Fibroblast of gingiva (primary cell): ENCODE data around the gene PACRG.

Source experiments
- DNase-seq: peaks from one replicate; pipeline ENCODE4 v3.0.0-alpha.2; 2011; ENCODE audit warnings: low read depth

PACRG gene

DNA sequence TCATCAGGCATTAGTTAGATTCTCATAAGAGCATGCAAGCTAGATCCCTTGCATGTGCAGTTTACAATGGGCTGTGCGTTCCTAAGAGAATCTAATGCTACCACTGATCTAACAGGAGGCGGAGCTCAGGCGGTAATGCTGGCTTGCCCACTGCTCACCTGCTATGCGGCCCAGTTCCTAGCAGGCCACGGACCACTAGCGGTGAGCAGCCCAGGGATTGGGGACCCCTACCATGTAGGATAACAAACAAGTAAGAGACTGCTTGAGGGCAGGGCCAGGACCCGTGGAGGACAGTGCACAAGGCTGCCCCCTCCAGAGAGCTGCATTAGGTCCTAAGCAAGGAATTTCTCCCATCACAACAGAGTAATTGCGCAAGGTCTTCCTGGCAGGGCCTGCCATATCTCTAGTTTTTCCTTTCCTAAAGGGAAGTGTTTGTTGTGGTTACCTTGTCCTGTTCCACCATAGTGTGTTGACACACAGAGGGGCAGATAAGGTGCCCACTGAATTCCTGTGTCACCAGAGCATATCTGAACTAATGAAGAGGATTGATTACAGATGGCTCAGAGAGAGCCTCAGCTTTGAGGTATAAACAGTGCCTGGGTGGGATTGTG, 58.0 kb downstream of the PACRG start:
- no peak for DNase-seq

DNA sequence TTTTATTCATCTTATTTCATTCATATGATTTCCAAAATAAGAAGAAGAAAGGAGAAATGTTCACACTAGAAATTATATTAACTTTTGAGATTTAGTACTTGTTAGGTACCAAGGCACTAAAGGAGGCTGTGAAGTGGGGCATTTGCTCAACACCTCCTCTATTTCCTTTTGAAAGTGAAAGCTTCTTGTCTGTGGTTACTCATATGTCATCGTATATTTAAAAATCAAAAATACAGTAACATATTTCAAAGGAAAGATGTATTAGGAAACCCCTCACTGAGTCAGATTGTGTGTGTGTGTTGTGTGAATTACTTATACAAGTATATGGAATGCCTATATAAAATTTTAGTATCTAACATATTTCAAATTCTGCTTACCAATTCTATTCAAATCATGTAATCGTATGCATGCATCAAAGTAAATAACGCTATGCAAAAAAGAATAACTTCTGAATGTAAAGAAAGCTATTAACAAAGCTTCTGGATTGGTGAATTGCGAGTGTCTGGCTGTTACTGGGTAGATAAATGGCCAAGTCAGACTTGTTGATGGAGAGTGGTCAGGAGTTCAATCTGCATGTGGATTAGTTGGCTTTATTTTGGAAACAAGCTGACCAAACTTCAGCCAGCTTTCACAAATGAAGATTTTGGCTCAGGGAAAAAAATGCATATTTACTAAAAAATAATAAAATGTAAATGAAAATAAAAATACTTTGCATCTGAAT, 70.9 kb downstream of the PACRG start:
- no peak for DNase-seq

DNA sequence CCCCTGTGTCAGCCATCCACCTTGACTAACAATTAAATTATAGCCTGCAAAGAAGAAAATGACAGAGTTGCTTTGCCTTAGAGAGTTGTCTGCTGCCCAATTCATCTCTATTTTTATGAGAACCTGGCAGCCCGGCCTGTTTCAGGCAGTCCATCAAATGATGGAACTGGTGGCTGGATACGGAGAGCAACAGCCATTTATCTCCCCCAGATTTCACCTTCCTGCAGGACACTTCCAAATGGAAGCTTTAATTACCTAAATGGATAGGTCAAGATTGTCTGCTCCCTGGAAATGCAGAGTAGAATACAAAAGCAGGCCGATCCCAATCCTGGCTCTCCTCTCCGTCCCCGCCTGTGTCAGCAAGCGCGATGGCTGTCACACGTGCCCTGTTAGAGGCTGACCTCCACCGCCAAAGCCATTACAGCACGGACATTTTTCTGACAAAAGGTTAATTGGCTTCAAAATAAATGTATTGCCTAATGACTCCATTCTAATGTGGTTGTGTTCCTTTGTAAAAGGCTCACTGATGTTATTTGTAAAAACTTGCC, 86.7 kb downstream of the PACRG start:
- no peak for DNase-seq

DNA sequence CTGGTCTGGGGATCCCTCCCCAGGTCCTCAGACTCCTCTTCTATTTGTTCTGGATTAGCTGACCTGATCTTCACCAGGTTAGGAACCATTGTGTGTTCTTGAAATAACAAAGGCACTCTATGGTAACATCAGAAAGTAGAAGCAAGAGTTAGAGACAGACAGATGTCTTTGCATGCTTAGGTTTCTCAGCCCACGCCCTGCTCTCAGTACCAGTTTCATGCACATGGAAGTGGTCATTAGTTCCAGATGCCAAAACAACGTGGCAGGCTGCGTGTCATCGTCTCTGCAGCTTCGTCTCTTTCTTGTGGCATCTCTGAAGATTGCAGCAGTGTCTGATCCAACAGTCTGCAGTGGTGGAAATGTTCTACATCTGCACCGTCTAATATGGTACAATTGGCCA, 89.4 kb downstream of the PACRG start:
- no peak for DNase-seq

DNA sequence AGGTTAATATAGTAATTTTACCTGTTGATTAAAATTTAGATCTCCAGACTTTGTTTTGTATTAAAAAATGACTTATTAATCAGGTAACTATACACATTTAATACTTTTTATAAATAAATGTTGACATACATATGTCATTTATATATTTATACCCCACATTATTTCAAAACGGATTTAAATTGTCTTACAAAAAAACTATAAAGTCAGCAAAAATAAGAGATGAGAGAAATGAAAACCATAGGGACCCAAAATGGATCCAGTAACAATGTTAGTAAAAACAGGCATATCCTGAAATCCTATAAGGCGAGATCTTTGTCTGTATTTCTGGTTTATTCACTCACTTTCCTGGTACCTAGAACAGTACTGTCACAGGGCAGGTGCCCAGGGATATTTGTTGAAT, 91.5 kb downstream of the PACRG start:
- no peak for DNase-seq

DNA sequence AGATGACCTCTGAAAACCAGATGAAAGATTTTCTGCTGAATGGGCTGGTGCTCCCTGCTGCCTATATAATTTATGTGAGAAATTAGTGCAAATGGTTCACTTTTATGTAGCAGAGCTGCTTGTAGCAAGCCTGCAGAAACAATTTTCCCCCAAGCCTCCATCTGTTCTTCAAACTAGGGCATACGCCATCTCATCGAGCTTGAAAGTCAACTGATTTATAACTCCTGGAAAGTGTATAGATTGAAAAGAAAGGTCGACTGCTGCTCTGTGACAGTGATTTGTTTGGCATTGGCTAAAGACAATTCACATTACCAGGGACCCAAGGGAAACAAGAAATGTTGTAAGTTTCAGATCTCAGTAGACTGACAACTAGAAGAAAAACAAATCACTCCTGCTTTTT, 93.3 kb downstream of the PACRG start:
- no peak for DNase-seq

DNA sequence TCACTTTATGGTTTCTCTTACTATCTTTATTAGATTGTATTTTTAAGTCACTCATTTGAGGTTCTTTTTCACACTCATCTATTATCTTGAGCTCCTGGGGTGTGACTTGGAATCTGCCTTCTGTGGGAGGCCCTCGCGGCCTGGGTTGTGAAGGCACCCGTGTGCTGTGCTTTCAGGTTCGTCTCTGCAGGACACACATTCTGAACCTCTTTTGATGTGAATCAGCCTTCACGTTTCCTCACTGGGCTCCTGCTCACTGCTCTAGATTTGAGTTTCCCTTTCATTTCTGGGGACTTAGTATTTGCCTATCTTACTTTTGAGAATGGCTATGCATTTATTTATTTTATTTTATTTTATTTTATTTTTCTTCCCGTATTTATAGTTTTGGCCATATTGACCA, 97.8 kb downstream of the PACRG start:
- DNase-seq = no peak

DNA sequence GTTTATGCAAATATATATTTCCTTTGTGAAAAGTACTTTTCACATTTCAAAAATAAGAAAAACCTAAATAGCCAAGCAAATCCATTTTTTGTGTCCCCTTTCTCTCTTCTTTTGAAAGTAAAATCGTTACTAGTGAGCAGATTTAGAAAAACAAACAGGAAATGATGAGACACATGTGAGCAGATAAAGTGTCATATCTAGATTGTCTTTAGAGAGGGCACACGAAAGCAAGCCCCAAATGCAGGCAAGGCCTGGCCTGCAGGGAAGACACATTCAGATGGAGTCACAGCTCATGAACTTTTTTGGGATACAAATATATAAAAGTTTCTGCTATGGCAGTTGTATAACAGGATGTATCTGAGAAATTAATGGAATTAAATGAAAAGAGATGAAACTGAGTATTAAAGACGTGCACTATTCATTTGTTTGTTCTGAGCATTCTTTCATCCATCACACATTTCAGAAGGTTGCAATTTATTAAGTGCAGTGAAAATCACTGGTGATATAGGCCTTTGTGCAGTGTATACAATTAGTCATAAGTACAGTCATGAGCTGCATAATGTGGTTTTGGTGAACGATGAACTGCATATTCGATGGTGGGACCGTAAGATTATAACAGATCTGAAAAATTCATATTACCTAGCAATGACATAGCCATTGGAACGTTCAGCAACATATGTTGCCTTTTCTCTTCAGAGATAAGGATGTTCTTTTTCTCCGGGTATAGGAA, 101.4 kb downstream of the PACRG start:
- DNase-seq = no peak

DNA sequence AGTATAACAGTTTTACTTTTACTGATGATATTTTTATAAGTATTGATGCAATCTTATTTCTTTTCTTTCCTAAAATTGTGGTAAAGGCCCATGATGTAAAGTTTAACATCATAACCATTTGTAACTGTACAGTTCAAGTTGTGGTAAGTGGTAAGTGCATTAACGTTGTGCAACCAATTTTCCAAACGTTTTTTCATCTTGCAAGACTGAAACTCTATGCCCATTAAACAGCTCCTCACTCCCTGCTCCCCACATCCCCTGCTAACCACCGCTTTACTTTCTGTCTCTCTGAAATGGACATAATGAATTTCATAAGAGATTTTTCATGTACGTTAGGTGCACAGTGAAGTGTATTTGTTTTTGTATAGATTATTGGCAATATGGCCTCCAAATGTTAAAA, 106.0 kb downstream of the PACRG start:
- DNase-seq = no peak

DNA sequence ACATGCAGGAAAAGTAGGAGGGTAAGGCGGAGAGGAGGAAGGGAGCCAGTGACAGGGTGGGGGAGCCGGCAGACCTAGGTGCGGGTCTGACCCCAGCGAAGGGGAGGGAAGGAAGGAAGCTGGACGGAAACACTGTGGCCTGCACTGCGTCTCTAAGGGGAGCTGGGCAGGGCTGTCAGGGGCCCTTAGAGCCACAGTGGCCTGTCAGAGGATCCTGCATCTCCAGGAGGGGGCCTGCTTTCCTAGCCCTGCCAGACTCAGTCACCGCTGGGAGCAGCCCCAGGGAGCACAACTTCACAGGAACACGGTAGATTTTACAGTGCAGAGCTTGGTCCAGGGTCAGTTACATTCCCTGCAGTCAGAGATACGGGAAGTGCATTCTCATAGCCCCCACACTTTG, 118.2 kb downstream of the PACRG start:
- DNase-seq = no peak

DNA sequence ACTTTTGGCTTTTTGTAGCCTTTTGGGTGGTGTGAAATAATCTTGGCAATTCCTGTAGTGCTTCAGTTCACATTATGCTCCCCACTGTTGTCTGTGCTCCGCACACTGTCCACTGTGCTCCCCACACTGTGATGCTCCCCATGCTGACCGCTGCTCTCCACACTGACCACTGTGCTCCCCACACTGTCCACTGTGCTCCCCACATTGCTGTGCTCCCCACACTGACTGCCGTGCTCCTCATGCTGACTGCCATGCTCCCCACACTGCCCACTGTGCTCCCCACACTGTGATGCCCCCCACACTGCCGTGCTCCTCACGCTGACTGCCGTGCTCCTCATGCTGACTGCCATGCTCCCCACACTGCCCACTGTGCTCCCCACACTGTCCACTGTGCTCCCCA, 118.9 kb downstream of the PACRG start:
- DNase-seq = no peak

DNA sequence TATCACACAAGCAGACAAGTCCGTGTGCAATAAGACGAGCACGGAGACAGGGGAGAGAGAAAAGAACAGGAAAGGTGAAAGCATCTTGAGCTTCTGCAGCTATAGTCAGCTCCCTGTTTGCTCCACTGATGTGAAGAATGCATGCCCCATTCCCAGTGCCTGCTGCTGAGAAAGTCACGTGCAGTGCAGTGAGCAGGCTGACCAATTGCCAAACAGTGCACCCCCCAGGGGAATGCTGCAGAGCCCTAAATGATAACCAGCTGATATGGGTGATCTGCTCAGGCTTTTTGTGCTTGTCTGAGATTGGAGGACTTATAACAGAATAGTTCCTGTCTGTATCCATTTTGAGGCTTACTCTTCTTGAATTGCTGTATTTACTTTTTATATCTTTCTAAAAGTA, 121.5 kb downstream of the PACRG start:
- DNase-seq = no peak

DNA sequence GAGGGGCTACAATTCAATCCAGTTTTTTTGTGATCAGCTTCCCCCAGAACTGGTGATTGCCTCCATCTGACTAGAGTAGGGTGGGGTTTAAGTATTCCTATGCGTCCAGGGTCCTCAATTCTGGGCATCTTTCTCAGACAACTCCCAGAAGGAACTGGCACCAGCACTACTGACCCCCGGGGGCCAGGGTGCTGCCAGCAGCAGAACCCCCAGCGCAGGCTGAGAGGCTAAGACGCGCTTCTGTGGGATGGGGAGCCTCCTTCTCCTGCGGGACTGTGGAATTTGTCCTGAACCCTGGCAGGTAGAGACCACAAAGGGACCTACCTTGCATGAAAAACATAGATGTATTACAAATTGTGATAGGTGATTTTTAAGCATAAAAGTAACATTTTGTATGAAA, 124.4 kb downstream of the PACRG start:
- no peak for DNase-seq

DNA sequence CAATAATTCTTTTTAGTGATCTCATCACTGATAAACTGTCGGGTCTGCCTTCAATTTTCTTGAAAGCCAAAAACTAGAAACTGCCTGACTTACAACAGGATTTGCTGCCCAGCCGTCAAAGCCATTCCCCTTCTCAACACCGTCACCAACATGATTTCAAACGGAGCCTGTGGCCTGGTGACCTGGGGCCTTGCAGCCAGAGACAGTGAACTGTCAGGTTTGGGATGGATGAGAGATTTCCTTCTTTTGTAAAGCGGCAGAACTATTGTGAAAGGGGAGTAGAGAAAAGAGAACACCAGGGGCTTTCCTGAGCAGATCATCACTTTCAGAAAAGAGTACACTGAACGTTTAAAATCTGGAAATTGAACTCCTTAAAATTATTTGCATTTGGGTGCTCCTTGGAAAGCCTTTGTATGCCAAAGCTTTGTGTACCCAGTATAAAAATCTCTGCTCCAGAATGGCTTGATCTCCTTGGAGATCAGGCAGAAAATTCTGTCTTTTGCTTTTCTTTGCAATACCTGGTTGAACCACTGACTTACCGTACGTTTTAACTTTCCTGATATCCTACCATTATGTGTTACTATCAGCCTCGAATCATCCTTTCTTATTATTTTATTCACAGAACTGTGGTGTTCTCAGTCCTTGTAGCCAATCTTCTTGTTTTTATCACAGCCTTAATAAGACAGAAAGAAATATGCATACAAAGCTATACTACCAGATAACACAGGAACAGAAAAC, 125.2 kb downstream of the PACRG start:
- DNase-seq = no peak

DNA sequence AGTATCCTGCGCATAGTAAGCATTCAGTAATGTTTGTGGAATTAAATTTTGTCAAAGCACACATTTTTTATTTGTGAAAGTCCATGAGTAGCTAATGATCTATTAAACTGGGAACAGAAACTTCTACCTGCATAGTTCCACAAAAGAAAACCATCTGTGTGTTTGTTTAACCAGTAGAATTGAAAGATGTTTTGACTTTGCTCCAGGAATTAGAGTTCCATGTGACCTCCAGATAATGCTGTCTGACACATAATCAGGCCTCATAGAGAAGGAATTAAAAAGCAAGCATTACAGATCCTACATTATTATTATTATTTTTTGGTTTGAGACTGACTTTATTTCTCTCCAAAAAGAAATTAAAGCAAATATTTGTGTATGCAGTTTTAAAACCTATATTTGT, 126.5 kb downstream of the PACRG start:
- no peak for DNase-seq

DNA sequence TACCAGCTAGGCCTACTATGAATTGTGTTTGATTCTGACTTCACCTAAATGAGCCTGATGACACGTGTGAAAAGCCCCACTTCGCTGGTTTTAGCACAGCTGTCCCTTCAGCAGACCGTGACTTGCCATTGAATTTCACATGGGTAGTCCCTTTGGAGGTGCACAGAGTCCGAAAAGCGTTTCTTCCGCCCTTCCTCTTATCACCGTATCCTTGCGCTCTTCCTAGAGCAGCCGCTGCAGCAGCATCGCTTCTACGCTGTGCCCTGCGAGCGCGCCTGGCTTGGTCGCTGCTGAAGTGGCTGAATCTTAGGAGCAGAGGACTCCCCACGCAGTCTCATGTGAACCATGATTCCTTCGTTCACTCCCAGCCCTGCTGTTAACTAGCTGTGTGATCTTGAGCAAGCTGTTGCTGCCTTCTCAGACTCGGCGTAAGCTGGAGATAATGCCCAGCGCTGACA, 127.0 kb downstream of the PACRG start:
- no peak for DNase-seq

DNA sequence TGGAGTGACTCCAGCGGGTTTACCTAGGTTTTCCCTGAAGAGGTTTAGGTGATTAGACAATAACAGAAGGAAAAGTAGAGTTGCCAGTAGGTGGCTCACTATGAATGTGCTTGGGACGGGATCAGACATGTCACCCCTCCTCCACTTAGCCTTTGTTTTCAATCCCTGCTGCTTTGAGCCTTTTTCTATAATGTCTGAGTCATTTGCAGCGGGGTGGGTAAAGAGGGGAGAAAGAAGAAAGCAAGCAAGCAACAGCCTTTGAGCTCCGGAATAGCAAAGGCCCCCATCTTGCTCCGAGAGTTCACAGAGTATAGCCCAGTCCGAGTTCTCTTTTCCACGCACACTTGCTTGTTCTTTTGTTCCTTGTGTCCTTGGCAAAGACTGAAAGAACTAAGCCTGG, 129.1 kb downstream of the PACRG start:
- DNase-seq = peak; percentile 76

DNA sequence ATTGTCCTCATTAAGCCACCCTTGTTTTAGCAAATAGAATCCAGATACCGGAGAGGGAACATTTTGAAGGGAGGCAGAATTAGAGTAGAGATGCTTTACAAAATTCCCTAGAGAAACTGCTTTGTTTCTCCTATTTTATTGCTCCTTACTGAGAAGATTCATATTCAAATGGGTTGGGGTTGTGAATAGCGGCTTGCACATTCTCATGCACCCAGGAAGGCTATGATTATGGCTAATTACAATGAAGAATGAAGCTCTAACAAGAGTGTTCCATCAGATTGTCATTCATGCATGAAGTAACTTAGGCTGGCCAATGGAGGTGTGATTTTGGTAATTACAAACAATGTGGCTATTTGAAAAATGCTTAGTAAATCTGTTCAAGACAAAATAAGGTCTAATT, 129.6 kb downstream of the PACRG start:
- no peak for DNase-seq

DNA sequence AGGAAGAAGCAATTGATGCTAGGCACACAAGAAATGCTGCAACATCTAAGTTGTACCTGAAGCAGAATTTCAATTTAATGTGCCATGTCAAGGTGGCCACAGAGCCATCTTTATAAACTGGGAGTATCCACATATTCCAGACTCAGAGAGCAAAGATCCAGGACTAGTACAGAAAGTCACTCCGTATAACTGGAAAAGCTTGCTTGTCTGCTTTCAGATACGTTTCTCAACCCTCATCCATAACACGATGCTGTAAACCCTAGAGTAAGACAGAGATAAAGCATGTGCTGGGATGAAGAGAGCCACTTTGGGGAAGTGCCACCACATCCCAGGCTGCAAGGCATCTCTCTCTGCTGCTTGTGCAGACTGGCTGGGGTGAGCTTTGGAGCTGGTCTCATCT, 134.7 kb downstream of the PACRG start:
- no peak for DNase-seq

DNA sequence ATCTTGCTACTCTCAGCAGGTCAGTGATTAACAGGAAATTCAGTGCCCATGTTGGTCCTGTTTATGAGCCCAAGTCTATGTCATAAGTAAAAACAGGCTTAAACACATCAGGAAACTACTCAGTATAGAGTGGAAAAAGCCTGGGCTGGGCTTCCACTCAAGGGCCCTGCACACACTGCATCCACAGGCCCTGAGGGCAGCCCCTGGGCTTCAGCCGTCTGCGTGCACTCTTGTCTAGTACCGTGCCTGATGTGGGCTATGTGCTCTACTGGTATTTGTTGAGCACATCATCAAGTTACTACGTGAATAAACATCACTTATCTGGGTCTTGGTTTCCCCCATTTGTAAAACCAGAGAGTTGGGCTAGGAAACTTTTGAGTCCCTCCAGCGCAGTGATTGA, 135.2 kb downstream of the PACRG start:
- DNase-seq = no peak

DNA sequence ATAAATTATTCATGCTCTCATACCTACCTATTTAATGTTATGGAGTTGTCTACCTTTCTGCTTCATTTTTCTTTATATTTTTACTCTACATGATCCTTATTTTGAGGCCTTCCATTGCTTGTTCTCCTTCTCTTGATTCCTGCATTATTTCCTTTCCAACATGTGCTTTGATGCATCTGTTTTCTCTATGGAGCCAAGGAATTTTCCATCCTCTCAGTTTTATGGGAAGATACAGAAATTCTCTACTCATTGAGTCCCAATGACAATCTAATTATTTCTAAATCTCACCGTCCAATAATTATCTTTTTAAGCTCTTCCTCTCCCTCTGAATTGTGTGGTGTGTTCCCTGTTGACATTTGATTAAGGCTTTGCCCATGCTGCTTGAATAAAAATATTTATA, 136.0 kb downstream of the PACRG start:
- DNase-seq = no peak

DNA sequence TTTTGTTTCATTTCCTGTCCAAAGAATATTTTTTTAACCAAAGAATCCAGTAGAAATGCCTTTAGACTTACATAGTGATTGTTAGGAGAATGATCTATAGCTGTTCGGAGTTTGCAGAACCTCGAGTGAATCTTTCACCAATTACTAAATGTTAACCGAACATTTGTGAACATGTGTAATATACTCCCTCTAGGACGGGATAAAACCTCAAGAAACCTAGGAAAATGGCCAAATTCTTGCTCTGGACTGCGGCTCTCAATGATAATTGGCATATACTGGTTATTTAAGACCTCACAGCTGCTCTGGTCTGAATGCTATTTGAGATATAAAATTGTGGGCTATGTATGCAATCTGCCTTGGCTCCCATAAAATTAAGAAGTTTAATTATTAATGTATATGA, 137.1 kb downstream of the PACRG start:
- DNase-seq = no peak
